Activated naive CD8-positive, alpha-beta T cell treated with anti-CD3 and anti-CD28 coated beads, Interleukin-2, amount 50 U/mL, for 16 hours (primary cell): ENCODE measurements around the gene SPTBN1.

Source experiments
- DNase-seq: peaks from one replicate; pipeline ENCODE4 v3.0.0-alpha.2; 2020; ENCODE audit warnings: low read depth, low spot score

The SPTBN1 gene

GRCh38 chr2:54434229-54434628 is 21.9 kb upstream of the SPTBN1 start:
- DNase-seq, result no peak

DNA sequence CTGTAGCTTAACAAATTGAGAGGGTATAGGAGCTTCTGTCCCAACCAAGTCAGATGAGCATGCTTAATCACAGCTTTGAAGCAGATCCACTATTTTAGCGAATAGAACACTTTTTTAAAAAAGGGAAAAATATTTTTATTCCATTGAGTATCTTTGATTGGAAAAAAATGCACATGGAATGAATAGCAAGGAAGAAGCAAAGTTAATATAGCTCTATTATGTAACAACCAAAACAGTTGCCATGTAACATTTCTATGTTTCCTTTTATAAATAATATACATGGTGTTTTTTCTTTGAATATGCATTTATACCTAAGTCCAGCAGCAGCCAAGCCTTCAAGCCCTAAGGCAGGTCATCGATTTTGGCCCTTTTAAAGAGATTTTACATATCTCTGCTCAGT is 21.4 kb upstream of the SPTBN1 start:
- DNase-seq, result no peak

- no peak for DNase-seq
These were observed 20.6 kb upstream of the SPTBN1 start for GRCh38 chr2:54435325-54436226.

DNA sequence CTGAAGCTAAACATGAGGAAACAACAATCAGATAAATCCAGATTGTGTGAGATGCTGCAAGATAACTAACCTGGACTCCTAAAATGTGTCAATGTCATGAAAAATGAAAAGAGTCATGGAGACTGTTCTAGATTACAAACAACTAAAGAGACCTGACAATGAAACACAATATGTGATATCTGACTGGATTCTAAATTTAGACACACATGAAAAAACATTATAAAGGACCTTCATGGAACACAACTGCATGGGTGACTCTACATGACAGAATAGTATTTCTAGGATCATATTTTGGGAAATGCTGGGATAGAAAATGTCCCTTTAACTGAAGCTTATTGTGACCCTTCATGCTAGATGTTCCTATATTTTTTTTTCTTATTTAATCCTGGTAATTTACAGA is 18.5 kb upstream of the SPTBN1 start:
- no peak for DNase-seq

DNA sequence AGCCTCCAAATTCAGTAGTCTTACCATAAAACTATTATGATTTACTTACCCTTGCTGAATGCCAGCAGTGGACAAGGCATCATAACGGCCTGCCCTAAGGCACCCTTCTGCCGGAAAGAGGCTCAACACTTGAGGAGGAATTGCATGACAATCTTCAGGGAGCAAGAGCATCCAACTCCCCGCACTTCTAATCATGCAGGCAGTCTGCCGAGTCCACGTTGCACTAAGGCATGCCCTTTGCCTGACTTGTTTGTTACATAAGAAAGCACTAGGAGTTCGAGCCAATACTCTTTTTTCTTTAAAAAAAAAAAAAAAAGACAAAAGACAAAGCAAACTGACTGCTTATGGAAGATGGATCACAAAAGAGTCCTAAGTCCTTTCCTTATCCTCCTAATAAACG is 17.9 kb upstream of the SPTBN1 start:
- DNase-seq, result no peak

DNA sequence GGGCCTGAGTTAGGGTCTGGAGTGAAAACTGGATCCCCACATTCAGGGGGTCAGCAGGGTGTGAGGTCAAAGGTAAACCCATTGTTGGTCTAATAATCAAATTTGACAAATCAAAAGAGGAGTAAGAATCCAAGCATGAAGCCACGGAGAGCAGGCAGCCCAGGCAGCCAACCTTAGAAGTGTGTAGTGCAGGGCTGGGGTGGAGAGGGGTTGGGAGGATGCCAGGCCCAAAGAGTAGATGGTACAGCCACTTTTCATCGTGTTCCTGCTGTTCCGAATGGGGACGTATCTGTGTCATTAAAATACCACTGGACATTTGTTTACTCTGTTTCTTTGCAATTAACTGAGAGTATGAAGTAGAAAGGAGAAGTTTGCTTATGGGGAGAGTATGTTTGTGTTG is 16.5 kb upstream of the SPTBN1 start:
- no peak for DNase-seq

GRCh38 chr2:54440050-54440449 is 16.1 kb upstream of the SPTBN1 start:
- no peak for DNase-seq

- no peak for DNase-seq
These were observed 11.6 kb upstream of the SPTBN1 start for GRCh38 chr2:54444503-54444902.

- no peak for DNase-seq
These were observed 10.0 kb upstream of the SPTBN1 start for GRCh38 chr2:54446122-54446521.

DNA sequence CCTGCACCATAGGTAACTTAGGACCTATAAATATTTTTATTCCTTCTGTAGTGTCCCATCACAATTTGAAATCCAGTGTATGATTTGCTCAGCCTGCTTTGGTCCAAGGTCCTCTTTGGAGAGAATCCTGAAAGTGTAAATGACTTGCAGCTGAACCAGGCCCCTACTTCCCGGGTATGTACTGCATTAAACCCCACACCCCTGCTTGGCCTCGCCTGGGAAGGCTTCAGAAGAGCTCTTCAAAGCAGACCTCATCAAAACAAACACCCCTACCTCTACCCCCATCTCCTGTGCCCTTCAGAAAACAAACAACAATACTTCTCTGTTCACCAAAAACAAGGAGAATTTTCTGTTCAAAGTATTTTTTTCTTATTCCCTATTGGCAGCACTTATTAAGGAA is 9.5 kb upstream of the SPTBN1 start:
- DNase-seq, result no peak

DNA sequence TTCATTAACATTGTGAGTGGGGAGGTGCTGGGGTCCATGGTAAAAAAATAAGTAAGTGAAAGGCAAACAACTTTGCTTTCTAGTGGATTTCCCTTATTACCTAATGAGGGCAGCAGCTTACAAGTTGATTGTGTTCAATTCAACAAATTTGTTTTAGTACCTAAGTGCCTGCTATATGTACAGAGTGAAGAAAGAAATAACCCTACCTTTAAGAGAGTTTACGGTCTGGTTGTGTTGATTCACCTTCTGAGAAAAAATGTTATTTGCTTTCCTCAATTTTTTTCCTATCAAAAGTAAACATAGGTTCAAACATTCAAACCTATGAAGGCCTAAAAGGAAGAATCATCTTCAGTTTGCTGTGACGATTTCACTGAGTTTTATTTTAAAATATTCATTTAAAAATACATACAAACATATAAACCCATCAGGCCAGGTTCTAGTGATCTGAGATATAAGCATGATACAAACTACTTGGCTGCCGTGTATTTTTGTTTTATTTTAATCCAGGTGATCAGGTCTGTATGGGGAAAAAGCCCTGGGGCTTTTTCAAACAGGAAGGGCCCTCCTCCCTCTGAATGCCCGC is 1.5 kb upstream of the SPTBN1 start:
- DNase-seq, result no peak

- DNase-seq, result no peak
These were observed 980 bp upstream of the SPTBN1 start for GRCh38 chr2:54455131-54455562.

GRCh38 chr2:54456362-54456611 is 160 bp downstream of the SPTBN1 start:
- DNase-seq, result no peak

DNA sequence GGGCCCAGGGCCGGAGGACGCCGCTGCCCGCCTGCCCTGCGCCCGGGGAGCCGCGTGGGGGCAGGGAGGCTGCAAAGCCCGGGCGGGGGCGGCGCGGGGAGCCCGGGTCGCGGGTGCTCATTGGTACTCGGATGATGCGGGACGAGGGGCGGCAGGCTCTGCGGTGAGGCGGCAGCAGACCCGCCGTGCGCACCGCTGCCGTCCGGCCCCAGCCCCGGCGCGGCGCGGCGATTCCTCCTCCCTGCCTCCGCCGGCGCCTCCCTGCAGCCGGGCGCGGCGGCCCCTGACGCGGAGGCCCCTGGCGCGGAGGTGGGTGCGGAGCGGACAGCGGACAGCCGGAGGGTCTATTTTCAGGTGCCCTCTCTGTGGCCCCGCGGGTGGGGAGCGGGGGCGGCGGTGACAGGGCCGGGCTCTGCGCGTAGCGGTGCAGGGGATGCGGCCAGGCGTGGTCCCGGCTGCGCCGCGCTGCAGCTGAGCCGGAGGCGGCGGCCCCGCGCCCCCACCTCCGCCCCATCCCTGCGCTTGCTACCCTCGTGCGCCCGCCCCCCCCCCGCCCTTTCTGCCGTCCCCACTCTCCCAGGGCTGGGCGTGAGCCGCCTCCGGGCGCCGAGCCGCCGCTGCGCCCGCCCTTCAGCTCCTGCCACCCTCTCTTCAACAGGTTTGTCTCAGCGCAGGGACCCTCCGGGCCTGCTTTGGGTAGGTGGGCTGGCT is 640 bp downstream of the SPTBN1 start:
- no peak for DNase-seq

DNA sequence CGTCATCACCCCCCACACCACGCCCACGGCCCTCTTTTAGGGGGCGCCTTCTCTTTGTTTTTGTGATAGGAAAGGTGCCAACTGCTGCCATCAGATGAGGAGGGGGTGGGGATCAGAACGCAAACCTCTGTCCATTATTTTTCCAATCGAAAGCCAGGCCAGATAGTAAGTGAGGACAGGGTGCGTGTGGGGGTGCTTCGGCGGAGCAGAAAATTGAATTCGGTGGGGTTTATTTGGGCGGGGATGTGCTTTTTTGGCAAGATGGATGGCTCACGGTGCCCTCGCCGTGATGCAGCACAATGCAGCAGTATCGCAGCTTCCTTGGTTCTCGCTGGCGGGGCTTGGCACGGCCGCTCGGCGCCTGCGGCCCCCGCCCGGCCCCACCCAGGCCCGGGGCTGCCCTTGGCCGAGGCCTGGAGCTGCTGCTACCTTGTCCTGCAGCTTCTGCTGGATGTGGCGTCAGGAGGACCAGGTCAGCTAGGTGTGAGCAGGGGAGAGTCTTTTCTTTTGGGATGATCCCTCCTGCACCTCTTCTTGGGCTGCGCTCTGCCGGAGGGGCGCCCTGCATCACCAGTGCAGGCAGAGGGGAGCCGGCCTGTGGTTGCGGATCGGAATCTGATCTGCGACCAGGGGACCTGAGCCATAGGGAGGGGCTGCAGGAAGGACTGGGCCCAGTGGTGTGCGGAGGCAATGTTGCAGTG is 1.3 kb downstream of the SPTBN1 start:
- no peak for DNase-seq

DNA sequence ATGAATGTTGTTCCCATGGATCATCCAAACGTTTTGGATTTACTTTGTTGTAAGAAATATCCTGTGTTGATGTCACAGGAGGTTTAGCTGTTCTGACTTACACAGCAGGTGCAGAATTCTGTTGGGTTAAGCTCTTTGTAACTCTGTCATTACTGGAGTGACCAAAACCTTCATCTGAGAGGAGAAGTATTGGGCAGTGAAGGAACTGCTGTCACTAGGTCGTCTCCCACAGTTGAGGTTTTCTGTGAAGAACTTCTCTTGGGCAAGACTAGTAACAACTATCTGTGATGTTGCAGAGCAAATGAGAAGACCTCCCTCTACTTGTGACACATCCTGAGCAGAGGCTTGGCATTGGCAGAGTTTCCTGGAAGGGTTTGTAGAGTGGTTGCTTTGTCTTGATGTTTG is 2.9 kb downstream of the SPTBN1 start:
- DNase-seq, result no peak

GRCh38 chr2:54461261-54461660 is 5.1 kb downstream of the SPTBN1 start:
- no peak for DNase-seq

- no peak for DNase-seq
These were observed 8.2 kb downstream of the SPTBN1 start for GRCh38 chr2:54464341-54464740.

DNA sequence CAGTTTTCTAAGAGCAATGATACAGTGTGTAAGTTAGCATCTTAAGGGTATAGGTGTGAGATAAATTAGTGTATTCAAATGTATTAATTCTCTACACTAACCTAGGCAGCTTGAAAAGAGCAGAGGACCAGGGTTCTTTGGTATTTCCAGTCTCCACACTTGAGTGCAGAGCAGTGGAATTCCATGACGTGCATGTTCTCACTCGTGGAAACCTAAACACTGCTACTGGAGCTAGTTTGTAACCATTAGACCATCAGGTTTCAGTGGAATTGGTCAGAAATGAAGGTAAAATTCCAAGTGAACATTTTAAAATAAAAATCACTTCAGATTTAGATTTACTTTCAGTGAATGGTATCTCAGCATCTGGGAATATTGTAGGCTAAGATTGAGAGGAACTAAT is 9.0 kb downstream of the SPTBN1 start:
- no peak for DNase-seq

- no peak for DNase-seq
These were observed 10.7 kb downstream of the SPTBN1 start for GRCh38 chr2:54466870-54467269.

- no peak for DNase-seq
These were observed 12.5 kb downstream of the SPTBN1 start for GRCh38 chr2:54468673-54469072.

- DNase-seq, result no peak
These were observed 13.4 kb downstream of the SPTBN1 start for GRCh38 chr2:54469484-54470053.
